CD4-positive, alpha-beta T cell (primary cell): ENCODE data around the gene DUS3L. TPM values are rescaled to one million over a fixed set of nuclear protein-coding genes. Genes with fewer than 3 reads are reported as not detected.

Source experiments
- ATAC-seq: fragments of 200-7000 bp; cut with Tn5 transposase; one replicate; pipeline ENCODE4 v1.10.0; 2022; ENCODE audit warnings: mild to moderate bottlenecking; ENCODE audit not compliant: poor library complexity
- CTCF ChIA-PET: fragments of 350-600 bp; sonication (Branson Sonifier 250); formaldehyde crosslinking; loops from one replicate; lab custom pipeline; 2021; ENCODE audit warnings: antibody characterized with exemption, inconsistent platforms; lab: Charles Lee
- POLR2A ChIA-PET: fragments of 350-600 bp; sonication (Branson Sonifier 250); formaldehyde crosslinking; loops from one replicate; lab custom pipeline; 2021; ENCODE audit warnings: antibody characterized with exemption, inconsistent platforms; lab: Charles Lee
- DNase-seq, 14 experiments: peaks; one replicate each; pipeline ENCODE4 v3.0.0-alpha.2; 2013 to 2020; ENCODE audit warnings: mixed read lengths in 2 of 14
- H3K27ac ChIP-seq, 2 donors: one replicate each; pipeline versions ENCODE4 v1.5.1 to v1.7.0; 2013; ENCODE audit warnings: low read length in 2 of 2, low read depth in 1 of 2, mild to moderate bottlenecking in 1 of 2
- H3K27me3 ChIP-seq, 2 experiments: 1 replicate in 1 of 2; 2 replicates in 1 of 2; pipeline versions ENCODE4 v1.6.1 to v1.7.0; 2013; ENCODE audit warnings: low read length in 2 of 2, control low read depth in 1 of 2, mild to moderate bottlenecking in 1 of 2, moderate library complexity in 1 of 2; ENCODE audit not compliant: insufficient read depth in 2 of 2, control insufficient read depth in 1 of 2
- H3K36me3 ChIP-seq: one replicate; pipeline ENCODE4 v1.6.1; 2013; ENCODE audit warnings: low read length, control low read depth; ENCODE audit not compliant: insufficient read depth
- H3K4me1 ChIP-seq: one replicate; pipeline ENCODE4 v1.6.1; 2013; ENCODE audit warnings: low read length, control low read depth; ENCODE audit not compliant: insufficient read depth
- H3K4me3 ChIP-seq: one replicate; pipeline ENCODE4 v1.5.1; 2013; ENCODE audit warnings: mild to moderate bottlenecking, low read length, moderate library complexity
- H3K9me3 ChIP-seq, 2 experiments: 1 replicate in 1 of 2; 2 replicates in 1 of 2; pipeline versions ENCODE4 v1.6.1 to v1.7.0; 2013; ENCODE audit warnings: low read length in 2 of 2, mild to moderate bottlenecking in 2 of 2, control low read depth in 1 of 2, moderate library complexity in 1 of 2; ENCODE audit not compliant: control insufficient read depth in 1 of 2, insufficient read depth in 1 of 2
- H3K27ac Mint-ChIP-seq: one replicate; pipeline ENCODE4 v1.8.0; 2020; ENCODE audit warnings: mixed read lengths
- H3K27me3 Mint-ChIP-seq: one replicate; pipeline ENCODE4 v1.8.0; 2021; ENCODE audit warnings: mixed read lengths
- H3K36me3 Mint-ChIP-seq: one replicate; pipeline ENCODE4 v1.8.0; 2021; ENCODE audit warnings: low read depth, mixed read lengths
- H3K4me1 Mint-ChIP-seq: one replicate; pipeline ENCODE4 v1.8.0; 2021; ENCODE audit warnings: low read depth, mixed read lengths
- H3K4me3 Mint-ChIP-seq: one replicate; pipeline ENCODE4 v1.8.0; 2020; ENCODE audit warnings: mild to moderate bottlenecking, mixed read lengths
- H3K9me3 Mint-ChIP-seq: one replicate; pipeline ENCODE4 v1.8.0; 2020; ENCODE audit warnings: mixed read lengths
- CTCF ChIP-seq: fragments of 200-600 bp; IDR thresholded peaks from one replicate; pipeline ENCODE4 v1.8.0; 2022; ENCODE audit warnings: antibody characterized with exemption, mild to moderate bottlenecking
- intact Hi-C, 2 experiments: fragments of 100-400 bp; cut with DNase I in 1 of 2; cut with micrococcal nuclease in 1 of 2; formaldehyde crosslinking; loops; one replicate each; pipeline versions ENCODE4 v1.15.1 to v1.9.0; 2023 to 2025; cut with DNase I, micrococcal nuclease
- total RNA-seq, 174 experiments: library from RNA in 2 of 174; stranded (reverse) in 2 of 174; gene quantifications; one replicate each; pipeline ENCODE4 v1.2.3 and lab custom pipeline; 2021 to 2026

The DUS3L gene
- total RNA-seq, 2 experiments from 2014 or later: 150 to 170 TPM

DNA sequence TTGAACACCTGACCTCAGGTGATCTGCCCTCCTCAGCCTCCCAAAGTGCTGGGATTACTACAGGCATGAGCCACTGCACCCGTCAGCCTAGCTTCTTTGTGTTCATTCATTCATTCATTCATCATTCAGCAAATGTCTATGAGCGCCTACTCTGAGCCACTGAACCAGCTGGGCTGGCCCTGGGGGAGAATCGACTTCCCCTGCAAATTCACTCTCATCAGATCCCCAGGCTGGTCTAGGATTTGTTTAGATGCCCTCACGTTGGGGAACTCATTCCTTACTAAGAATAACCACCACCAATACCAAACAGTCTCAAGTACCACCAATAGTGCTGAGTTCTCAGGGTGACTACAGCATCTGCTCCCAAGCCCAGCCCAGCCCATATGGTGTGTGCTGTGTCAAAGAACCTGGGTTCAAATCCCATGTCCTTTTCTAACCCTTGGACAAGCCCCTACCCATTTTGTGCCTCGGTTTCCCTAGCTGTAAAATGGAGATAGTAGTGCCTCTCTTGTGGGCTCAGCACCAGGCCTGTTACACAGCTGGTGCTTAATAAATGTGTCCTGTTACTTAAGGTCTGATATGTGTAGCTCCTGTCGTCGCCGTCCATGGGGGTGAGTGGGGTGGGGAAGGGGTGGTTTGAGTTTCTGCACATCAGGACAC is 30.7 kb upstream of the DUS3L start:
- Mint-ChIP-seq H3K9me3 (no peaks in the 10 kb centered on the region), H3K4me3 (no peak overlapping the region), H3K4me1 (peaks cover under 1% of the 10 kb centered on the region), H3K36me3 (no peaks in the 10 kb centered on the region), H3K27ac (no peak overlapping the region), H3K27me3 (no peaks in the 10 kb centered on the region)
- ChIA-PET POLR2A (no interaction called here), CTCF (interaction anchor here (2.2 kb wide), 1 partner anchor 17 kb away, joined by 5 read pairs; no protein-coding TSS in a partner anchor)
- Histone ChIP-seq H3K4me1 (peaks cover 6% of the 10 kb centered on the region), H3K4me3 (no peak overlapping the region), H3K9me3 (peaks cover 0 to 14% of the 10 kb centered on the region in 2 experiments), H3K27me3 (no peaks in the 10 kb centered on the region), H3K36me3 (no peaks in the 10 kb centered on the region), H3K27ac (no peak overlapping the region)
- ATAC-seq (no peak), DNase-seq (no peak)
- TF ChIP-seq CTCF: no peak
- intact Hi-C loops: no loop called here

DNA sequence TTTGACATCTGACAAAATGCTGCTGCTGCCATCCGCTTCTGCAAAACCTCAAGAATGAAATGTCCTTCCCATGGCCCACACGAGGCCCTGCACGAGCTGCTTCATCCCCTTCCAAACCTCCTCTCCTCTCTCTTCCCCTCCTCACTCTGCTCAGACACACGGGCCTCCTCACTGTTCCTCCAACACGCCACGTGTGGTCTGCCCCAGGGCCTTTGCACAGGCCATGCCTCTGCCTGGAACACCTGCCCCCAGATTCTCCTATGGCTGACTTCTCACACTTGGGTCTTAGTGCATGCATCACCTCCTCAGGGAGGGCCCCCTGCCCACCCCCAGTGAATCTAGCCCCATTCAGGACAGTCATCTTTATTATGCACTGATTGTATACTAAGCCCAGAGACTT is 29.8 kb upstream of the DUS3L start:
- no peak overlapping the region for H3K27ac ChIP-seq
- H3K27ac Mint-ChIP-seq: no peak overlapping the region
- DNase-seq: no peak
- no peak for TF ChIP-seq CTCF
- no peaks in the 10 kb centered on the region for H3K27me3 Mint-ChIP-seq
- no peaks in the 10 kb centered on the region for H3K9me3 Mint-ChIP-seq
- H3K27me3 ChIP-seq: no peaks in the 10 kb centered on the region
- POLR2A ChIA-PET: no interaction called here
- H3K4me3 ChIP-seq: no peak overlapping the region
- H3K4me1 ChIP-seq: no peaks in the 10 kb centered on the region
- peaks cover 0 to 10% of the 10 kb centered on the region in 2 experiments for H3K9me3 ChIP-seq
- intact Hi-C loops: no loop called here
- no peaks in the 10 kb centered on the region for H3K4me1 Mint-ChIP-seq
- CTCF ChIA-PET: interaction anchor here (0.7 kb wide), 2 partner anchors 17 to 46 kb away, joined by 3 read pairs; no protein-coding TSS in a partner anchor
- no peaks in the 10 kb centered on the region for H3K36me3 Mint-ChIP-seq
- no peak for ATAC-seq
- H3K4me3 Mint-ChIP-seq: no peak overlapping the region
- no peaks in the 10 kb centered on the region for H3K36me3 ChIP-seq

- Histone ChIP-seq H3K9me3 (no peaks in the 10 kb centered on the region), H3K4me3 (no peak overlapping the region), H3K27ac (no peak overlapping the region), H3K4me1 (no peaks in the 10 kb centered on the region), H3K27me3 (no peaks in the 10 kb centered on the region), H3K36me3 (no peaks in the 10 kb centered on the region)
- Mint-ChIP-seq H3K27ac (no peak overlapping the region), H3K4me1 (no peaks in the 10 kb centered on the region), H3K9me3 (no peaks in the 10 kb centered on the region), H3K36me3 (no peaks in the 10 kb centered on the region), H3K4me3 (no peak overlapping the region), H3K27me3 (no peaks in the 10 kb centered on the region)
- TF ChIP-seq CTCF: no peak
- DNase-seq (no peak), ATAC-seq (no peak)
- ChIA-PET CTCF (no interaction called here), POLR2A (no interaction called here)
- intact Hi-C loops: no loop called here
Measured at GRCh38 chr19:5818594-5818993, 27.6 kb upstream of the DUS3L start.
